ENCODE data around the gene LHFPL3.
"Not testable (repeated sequence)": the region's sequence is repeated elsewhere in the genome, so short reads cannot be mapped to it uniquely, and the experiment has no call there.

LHFPL3 gene

GRCh38 chr7:104721027-104721426 lies 392.6 kb downstream of the LHFPL3 start:
- not testable (repeated sequence) for H3K9ac ChIP-seq (ENCODE audit: low read depth, low read length); H3K4me1 ChIP-seq (ENCODE audit: control insufficient read depth, insufficient read depth, low read length); H3K36me3 ChIP-seq (ENCODE audit: insufficient read depth, low read length); H3K4me3 ChIP-seq (ENCODE audit: low read length); H3K4me2 ChIP-seq (ENCODE audit: low read length); H3K9me3 ChIP-seq (replicated peaks; ENCODE audit: low read length); H3K27me3 ChIP-seq (ENCODE audit: control insufficient read depth, insufficient read depth, low read length)

GRCh38 chr7:104723001-104723400 lies 394.6 kb downstream of the LHFPL3 start:
- Histone ChIP-seq H3K36me3 (ENCODE audit: insufficient read depth, low read length) (no peaks in the 10 kb centered on the region), H3K27me3 (ENCODE audit: control insufficient read depth, insufficient read depth, low read length) (no peaks in the 10 kb centered on the region), H3K4me1 (ENCODE audit: control insufficient read depth, insufficient read depth, low read length) (no peaks in the 10 kb centered on the region), H3K4me2 (ENCODE audit: low read length) (no peak overlapping the region), H3K9me3 (replicated peaks; ENCODE audit: low read length) (no peaks in the 10 kb centered on the region), H3K9ac (ENCODE audit: low read depth, low read length) (no peak overlapping the region), H3K4me3 (ENCODE audit: low read length) (no peak overlapping the region)

- no peaks in the 10 kb centered on the region for H3K9me3 ChIP-seq (replicated peaks; ENCODE audit: low read length)
- no peak overlapping the region for H3K4me3 ChIP-seq (ENCODE audit: low read length)
- H3K36me3 ChIP-seq (ENCODE audit: insufficient read depth, low read length) = no peaks in the 10 kb centered on the region
- no peak overlapping the region for H3K9ac ChIP-seq (ENCODE audit: low read depth, low read length)
- H3K27me3 ChIP-seq (ENCODE audit: control insufficient read depth, insufficient read depth, low read length) = no peaks in the 10 kb centered on the region
- H3K4me2 ChIP-seq (ENCODE audit: low read length) = no peak overlapping the region
- no peaks in the 10 kb centered on the region for H3K4me1 ChIP-seq (ENCODE audit: control insufficient read depth, insufficient read depth, low read length)
Measured at GRCh38 chr7:104758504-104758903, 430.1 kb downstream of the LHFPL3 start.

GRCh38 chr7:104761892-104762291 lies 433.5 kb downstream of the LHFPL3 start:
- Histone ChIP-seq H3K36me3 (ENCODE audit: insufficient read depth, low read length) (no peaks in the 10 kb centered on the region), H3K4me1 (ENCODE audit: control insufficient read depth, insufficient read depth, low read length) (no peaks in the 10 kb centered on the region), H3K9ac (ENCODE audit: low read depth, low read length) (no peak overlapping the region), H3K9me3 (replicated peaks; ENCODE audit: low read length) (no peaks in the 10 kb centered on the region), H3K4me2 (ENCODE audit: low read length) (no peak overlapping the region), H3K27me3 (ENCODE audit: control insufficient read depth, insufficient read depth, low read length) (no peaks in the 10 kb centered on the region), H3K4me3 (ENCODE audit: low read length) (no peak overlapping the region)

GRCh38 chr7:104767113-104767512 lies 438.7 kb downstream of the LHFPL3 start:
- no peaks in the 10 kb centered on the region for H3K9me3 ChIP-seq (replicated peaks; ENCODE audit: low read length)
- H3K4me1 ChIP-seq (ENCODE audit: control insufficient read depth, insufficient read depth, low read length) = no peaks in the 10 kb centered on the region
- H3K4me3 ChIP-seq (ENCODE audit: low read length) = no peak overlapping the region
- H3K27me3 ChIP-seq (ENCODE audit: control insufficient read depth, insufficient read depth, low read length) = no peaks in the 10 kb centered on the region
- H3K36me3 ChIP-seq (ENCODE audit: insufficient read depth, low read length) = no peaks in the 10 kb centered on the region
- H3K4me2 ChIP-seq (ENCODE audit: low read length) = no peak overlapping the region
- H3K9ac ChIP-seq (ENCODE audit: low read depth, low read length) = no peak overlapping the region

GRCh38 chr7:104767826-104768536 lies 439.6 kb downstream of the LHFPL3 start:
- H3K9ac ChIP-seq (ENCODE audit: low read depth, low read length) = no peak overlapping the region
- no peaks in the 10 kb centered on the region for H3K4me1 ChIP-seq (ENCODE audit: control insufficient read depth, insufficient read depth, low read length)
- H3K36me3 ChIP-seq (ENCODE audit: insufficient read depth, low read length) = no peaks in the 10 kb centered on the region
- H3K4me2 ChIP-seq (ENCODE audit: low read length) = no peak overlapping the region
- no peaks in the 10 kb centered on the region for H3K27me3 ChIP-seq (ENCODE audit: control insufficient read depth, insufficient read depth, low read length)
- no peak overlapping the region for H3K4me3 ChIP-seq (ENCODE audit: low read length)
- no peaks in the 10 kb centered on the region for H3K9me3 ChIP-seq (replicated peaks; ENCODE audit: low read length)

GRCh38 chr7:104772405-104773345 lies 444.3 kb downstream of the LHFPL3 start:
- H3K4me2 ChIP-seq (ENCODE audit: low read length) = no peak overlapping the region
- H3K9me3 ChIP-seq (replicated peaks; ENCODE audit: low read length) = no peaks in the 10 kb centered on the region
- H3K27me3 ChIP-seq (ENCODE audit: control insufficient read depth, insufficient read depth, low read length) = no peaks in the 10 kb centered on the region
- H3K4me1 ChIP-seq (ENCODE audit: control insufficient read depth, insufficient read depth, low read length) = no peaks in the 10 kb centered on the region
- no peaks in the 10 kb centered on the region for H3K36me3 ChIP-seq (ENCODE audit: insufficient read depth, low read length)
- no peak overlapping the region for H3K9ac ChIP-seq (ENCODE audit: low read depth, low read length)
- no peak overlapping the region for H3K4me3 ChIP-seq (ENCODE audit: low read length)

- Histone ChIP-seq H3K9ac (ENCODE audit: low read depth, low read length) (no peak overlapping the region), H3K36me3 (ENCODE audit: insufficient read depth, low read length) (no peaks in the 10 kb centered on the region), H3K27me3 (ENCODE audit: control insufficient read depth, insufficient read depth, low read length) (no peaks in the 10 kb centered on the region), H3K4me3 (ENCODE audit: low read length) (no peak overlapping the region), H3K9me3 (replicated peaks; ENCODE audit: low read length) (no peaks in the 10 kb centered on the region), H3K4me2 (ENCODE audit: low read length) (no peak overlapping the region), H3K4me1 (ENCODE audit: control insufficient read depth, insufficient read depth, low read length) (no peaks in the 10 kb centered on the region)
Measured at GRCh38 chr7:104773796-104774195, 445.4 kb downstream of the LHFPL3 start.

- H3K4me3 ChIP-seq (ENCODE audit: low read length) = no peak overlapping the region
- no peaks in the 10 kb centered on the region for H3K4me1 ChIP-seq (ENCODE audit: control insufficient read depth, insufficient read depth, low read length)
- no peaks in the 10 kb centered on the region for H3K36me3 ChIP-seq (ENCODE audit: insufficient read depth, low read length)
- H3K4me2 ChIP-seq (ENCODE audit: low read length) = no peak overlapping the region
- no peak overlapping the region for H3K9ac ChIP-seq (ENCODE audit: low read depth, low read length)
- no peaks in the 10 kb centered on the region for H3K27me3 ChIP-seq (ENCODE audit: control insufficient read depth, insufficient read depth, low read length)
- H3K9me3 ChIP-seq (replicated peaks; ENCODE audit: low read length) = no peaks in the 10 kb centered on the region
Measured at GRCh38 chr7:104775531-104775930, 447.1 kb downstream of the LHFPL3 start.

GRCh38 chr7:104777301-104777800 lies 448.9 kb downstream of the LHFPL3 start:
- Histone ChIP-seq H3K9me3 (replicated peaks; ENCODE audit: low read length) (no peaks in the 10 kb centered on the region), H3K27me3 (ENCODE audit: control insufficient read depth, insufficient read depth, low read length) (no peaks in the 10 kb centered on the region), H3K4me3 (ENCODE audit: low read length) (no peak overlapping the region), H3K4me2 (ENCODE audit: low read length) (no peak overlapping the region), H3K9ac (ENCODE audit: low read depth, low read length) (no peak overlapping the region), H3K36me3 (ENCODE audit: insufficient read depth, low read length) (no peaks in the 10 kb centered on the region), H3K4me1 (ENCODE audit: control insufficient read depth, insufficient read depth, low read length) (no peaks in the 10 kb centered on the region)

- no peaks in the 10 kb centered on the region for H3K9me3 ChIP-seq (replicated peaks; ENCODE audit: low read length)
- H3K4me3 ChIP-seq (ENCODE audit: low read length) = no peak overlapping the region
- no peaks in the 10 kb centered on the region for H3K36me3 ChIP-seq (ENCODE audit: insufficient read depth, low read length)
- no peaks in the 10 kb centered on the region for H3K4me1 ChIP-seq (ENCODE audit: control insufficient read depth, insufficient read depth, low read length)
- no peak overlapping the region for H3K4me2 ChIP-seq (ENCODE audit: low read length)
- no peaks in the 10 kb centered on the region for H3K27me3 ChIP-seq (ENCODE audit: control insufficient read depth, insufficient read depth, low read length)
- H3K9ac ChIP-seq (ENCODE audit: low read depth, low read length) = no peak overlapping the region
Measured at GRCh38 chr7:104779888-104780287, 451.5 kb downstream of the LHFPL3 start.
